ENCODE data around the gene SLC2A5. TPM values are rescaled to one million over a fixed set of nuclear protein-coding genes. Genes with fewer than 3 reads are reported as not detected.

SLC2A5 gene
- total and polyA plus RNA-seq, 2 donors (not counting 3 experiments of a cell fraction or from before 2014, with no cell fraction given) = not detected

- ChIA-PET POLR2A (interaction anchor here (0.5 kb wide), 1 partner anchor 504 kb away, joined by 3 read pairs; no protein-coding TSS in a partner anchor), CTCF (interaction anchor here (1.1 to 3.6 kb wide), 6 partner anchors 9 to 433 kb away, joined by 3 to 15 read pairs (median 4); no protein-coding TSS in a partner anchor)
- no peak overlapping the region for H3K27ac ChIP-seq (ENCODE audit: insufficient read depth, low read depth, low read length)
- H2AFZ ChIP-seq (ENCODE audit: low read depth, low read length) = no peak overlapping the region
- H3K4me1 ChIP-seq (ENCODE audit: control insufficient read depth, extremely low read depth, insufficient read depth, low read length) = no peaks in the 10 kb centered on the region
- no peak overlapping the region for H3K4me3 ChIP-seq (replicated peaks in 1 of 3; ENCODE audit: insufficient read depth in 1 of 3, low read depth in 1 of 3, low read length in 3 of 3)
- intact Hi-C loops (cut with micrococcal nuclease) (no loop called here), dilution Hi-C loops (cut with MboI; ENCODE audit: extremely low pct_ligation_motif_present, low sequenced_read_pairs) (no loop called here)
- FAIRE-seq (no peak), DNase-seq (ENCODE audit: low read depth, low spot score) (no peak)
- no peaks in the 10 kb centered on the region for H3K79me2 ChIP-seq (ENCODE audit: control insufficient read depth, insufficient read depth, low read length)
- no peaks in the 10 kb centered on the region for H3K9me3 ChIP-seq (replicated peaks; ENCODE audit: control insufficient read depth, insufficient read depth, low read length)
- no peak for TF ChIP-seq MAX (IDR thresholded peaks at IDR 0.05; ENCODE audit: insufficient read depth, insufficient read length)
- no peak for TF ChIP-seq FOS (IDR thresholded peaks at IDR 0.05; ENCODE audit: borderline replicate concordance, insufficient read depth, low read length)
- TF ChIP-seq EZH2 (IDR thresholded peaks at IDR 0.05; ENCODE audit: borderline replicate concordance, low read depth, low read length, severe bottlenecking) = no peak
- TF ChIP-seq POLR2AphosphoS5 (IDR thresholded peaks at IDR 0.05; ENCODE audit: insufficient read depth, low read depth, low read length) = no peak
- no peak for TF ChIP-seq CTCF (IDR thresholded peaks at IDR 0.05; ENCODE audit: extremely low read depth in 1 of 2, insufficient read depth in 1 of 2, low read depth in 1 of 2, low read length in 2 of 2)
- no peak for TF ChIP-seq JUN (IDR thresholded peaks at IDR 0.05; ENCODE audit: borderline replicate concordance, insufficient read depth, insufficient read length, low read depth)
- no peak for TF ChIP-seq MYC (IDR thresholded peaks at IDR 0.05; ENCODE audit: low read depth, low read length)
- no peak for TF ChIP-seq GATA2 (IDR thresholded peaks at IDR 0.05; ENCODE audit: insufficient read depth, insufficient read length, low read depth, low read length)
- TF ChIP-seq POLR2A (IDR thresholded peaks at IDR 0.05; ENCODE audit: low read depth, low read length) = no peak
- no peaks in the 10 kb centered on the region for H3K27me3 ChIP-seq (ENCODE audit: control insufficient read depth in 2 of 2, insufficient read depth in 2 of 2, low read length in 2 of 2)
- H4K20me1 ChIP-seq (replicated peaks; ENCODE audit: control insufficient read depth, extremely low read depth, insufficient read depth, low read length) = no peaks in the 10 kb centered on the region
- H3K4me2 ChIP-seq (ENCODE audit: insufficient read depth, low read length) = no peak overlapping the region
- H3K9ac ChIP-seq (replicated peaks; ENCODE audit: extremely low read depth, insufficient read depth, low read length) = no peak overlapping the region
- no peaks in the 10 kb centered on the region for H3K9me1 ChIP-seq (replicated peaks; ENCODE audit: control insufficient read depth, extremely low read depth, insufficient read depth, low read length)
- BruUV-seq (replicated peaks) = no TSS peak
- no peaks in the 10 kb centered on the region for H3K36me3 ChIP-seq (ENCODE audit: control insufficient read depth in 2 of 2, extremely low read depth in 1 of 2, insufficient read depth in 2 of 2, low read length in 2 of 2)
Observed at GRCh38 chr1:9057851-9058250, 11.6 kb downstream of the SLC2A5 start.

Data from endothelial cell of umbilical vein (primary cell).